ENCODE data around the gene GRM5. TPM values are rescaled to one million over a fixed set of nuclear protein-coding genes. Genes with fewer than 3 reads are reported as not detected.

Gene GRM5
- total RNA-seq, 1 experiment from 2014 or later = 0.03 TPM

DNA sequence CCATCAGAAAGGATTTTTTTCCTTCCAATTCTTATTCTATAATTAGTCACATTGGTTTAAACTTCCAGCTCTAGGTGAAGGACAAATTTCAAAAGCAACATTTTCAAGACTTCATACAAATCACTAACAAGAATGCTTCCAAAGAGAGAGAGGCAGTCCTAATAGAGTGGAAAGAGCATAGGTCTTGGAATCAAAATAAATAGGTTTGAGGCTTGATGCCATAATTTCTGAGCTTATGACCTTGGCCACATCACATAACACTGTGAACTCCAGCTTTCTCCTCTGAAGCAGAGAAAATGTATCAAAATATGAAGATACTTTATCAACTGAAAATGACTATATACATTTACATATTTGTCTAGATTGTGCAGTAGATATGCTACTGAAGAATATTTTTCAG is 246.8 kb downstream of the GRM5 start:
- in situ Hi-C loops (cut with HindIII; ENCODE audit: low pct_unique_long_range_greater_than_20kb, low sequenced_read_pairs) (no loop called here), intact Hi-C loops (cut with micrococcal nuclease; ENCODE audit: unreplicated experiment) (no loop called here)
- POLR2A ChIA-PET = no interaction called here
- Histone ChIP-seq H3K36me3 (ENCODE audit: control insufficient read depth, insufficient read depth, low read length) (no peaks in the 10 kb centered on the region), H3K27ac (ENCODE audit: low read length) (no peak overlapping the region), H3K9me3 (ENCODE audit: control insufficient read depth, insufficient read depth, low read depth, low read length) (peaks cover 11% of the 10 kb centered on the region; the same call in 1 of the 2 replicates), H3K4me1 (ENCODE audit: control insufficient read depth, insufficient read depth, low read length) (no peaks in the 10 kb centered on the region), H3K27me3 (ENCODE audit: control insufficient read depth, insufficient read depth, low read length) (no peaks in the 10 kb centered on the region), H3K4me3 (ENCODE audit: low read depth in 2 of 2, low read length in 2 of 2) (no peak overlapping the region)
- ATAC-seq (no peak), DNase-seq (ENCODE audit: low read depth, low spot score) (no peak)
- BruUV-seq (replicated peaks) = no TSS peak
- TF ChIP-seq POLR2AphosphoS5 (IDR thresholded peaks at IDR 0.05; ENCODE audit: low read depth, low read length) (no peak), SIN3A (IDR thresholded peaks at IDR 0.05; ENCODE audit: borderline replicate concordance, insufficient read depth, low read depth, low read length) (no peak), TCF7L2 (IDR thresholded peaks at IDR 0.05; ENCODE audit: low read depth, low read length) (no peak)
- TF ChIP-seq, protein P1, sequence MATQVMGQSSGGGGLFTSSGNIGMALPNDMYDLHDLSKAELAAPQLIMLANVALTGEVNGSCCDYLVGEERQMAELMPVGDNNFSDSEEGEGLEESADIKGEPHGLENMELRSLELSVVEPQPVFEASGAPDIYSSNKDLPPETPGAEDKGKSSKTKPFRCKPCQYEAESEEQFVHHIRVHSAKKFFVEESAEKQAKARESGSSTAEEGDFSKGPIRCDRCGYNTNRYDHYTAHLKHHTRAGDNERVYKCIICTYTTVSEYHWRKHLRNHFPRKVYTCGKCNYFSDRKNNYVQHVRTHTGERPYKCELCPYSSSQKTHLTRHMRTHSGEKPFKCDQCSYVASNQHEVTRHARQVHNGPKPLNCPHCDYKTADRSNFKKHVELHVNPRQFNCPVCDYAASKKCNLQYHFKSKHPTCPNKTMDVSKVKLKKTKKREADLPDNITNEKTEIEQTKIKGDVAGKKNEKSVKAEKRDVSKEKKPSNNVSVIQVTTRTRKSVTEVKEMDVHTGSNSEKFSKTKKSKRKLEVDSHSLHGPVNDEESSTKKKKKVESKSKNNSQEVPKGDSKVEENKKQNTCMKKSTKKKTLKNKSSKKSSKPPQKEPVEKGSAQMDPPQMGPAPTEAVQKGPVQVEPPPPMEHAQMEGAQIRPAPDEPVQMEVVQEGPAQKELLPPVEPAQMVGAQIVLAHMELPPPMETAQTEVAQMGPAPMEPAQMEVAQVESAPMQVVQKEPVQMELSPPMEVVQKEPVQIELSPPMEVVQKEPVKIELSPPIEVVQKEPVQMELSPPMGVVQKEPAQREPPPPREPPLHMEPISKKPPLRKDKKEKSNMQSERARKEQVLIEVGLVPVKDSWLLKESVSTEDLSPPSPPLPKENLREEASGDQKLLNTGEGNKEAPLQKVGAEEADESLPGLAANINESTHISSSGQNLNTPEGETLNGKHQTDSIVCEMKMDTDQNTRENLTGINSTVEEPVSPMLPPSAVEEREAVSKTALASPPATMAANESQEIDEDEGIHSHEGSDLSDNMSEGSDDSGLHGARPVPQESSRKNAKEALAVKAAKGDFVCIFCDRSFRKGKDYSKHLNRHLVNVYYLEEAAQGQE (IDR thresholded peaks at IDR 0.05; ENCODE audit: insufficient read depth in 1 of 2, low read depth in 2 of 2, low read length in 1 of 2) = no peak
- TF ChIP-seq, protein P2, sequence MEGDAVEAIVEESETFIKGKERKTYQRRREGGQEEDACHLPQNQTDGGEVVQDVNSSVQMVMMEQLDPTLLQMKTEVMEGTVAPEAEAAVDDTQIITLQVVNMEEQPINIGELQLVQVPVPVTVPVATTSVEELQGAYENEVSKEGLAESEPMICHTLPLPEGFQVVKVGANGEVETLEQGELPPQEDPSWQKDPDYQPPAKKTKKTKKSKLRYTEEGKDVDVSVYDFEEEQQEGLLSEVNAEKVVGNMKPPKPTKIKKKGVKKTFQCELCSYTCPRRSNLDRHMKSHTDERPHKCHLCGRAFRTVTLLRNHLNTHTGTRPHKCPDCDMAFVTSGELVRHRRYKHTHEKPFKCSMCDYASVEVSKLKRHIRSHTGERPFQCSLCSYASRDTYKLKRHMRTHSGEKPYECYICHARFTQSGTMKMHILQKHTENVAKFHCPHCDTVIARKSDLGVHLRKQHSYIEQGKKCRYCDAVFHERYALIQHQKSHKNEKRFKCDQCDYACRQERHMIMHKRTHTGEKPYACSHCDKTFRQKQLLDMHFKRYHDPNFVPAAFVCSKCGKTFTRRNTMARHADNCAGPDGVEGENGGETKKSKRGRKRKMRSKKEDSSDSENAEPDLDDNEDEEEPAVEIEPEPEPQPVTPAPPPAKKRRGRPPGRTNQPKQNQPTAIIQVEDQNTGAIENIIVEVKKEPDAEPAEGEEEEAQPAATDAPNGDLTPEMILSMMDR (IDR thresholded peaks at IDR 0.05) = no peak
- CTCF ChIA-PET = no interaction called here

DNA sequence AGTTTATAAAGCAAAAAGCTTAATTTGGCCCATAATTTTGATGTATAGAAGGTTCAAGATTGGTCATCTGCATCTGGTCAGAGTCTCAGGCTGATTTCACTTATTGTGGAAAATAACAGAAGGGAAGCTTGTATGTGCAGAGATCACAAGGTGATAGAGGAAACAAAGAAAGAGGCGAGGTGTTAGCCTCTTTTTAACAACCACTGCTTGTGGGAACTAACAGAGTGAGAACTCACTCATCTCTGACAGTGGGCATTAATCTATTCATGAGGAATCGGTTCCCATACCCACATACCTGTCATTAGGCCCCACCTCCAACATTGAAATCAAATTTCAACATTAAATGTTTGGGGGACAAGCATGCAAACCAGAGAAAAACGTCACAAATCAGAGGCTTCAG is 250.3 kb downstream of the GRM5 start:
- Histone ChIP-seq H3K27me3 (ENCODE audit: control insufficient read depth, insufficient read depth, low read length) (no peaks in the 10 kb centered on the region), H3K27ac (ENCODE audit: low read length) (no peak overlapping the region), H3K9me3 (ENCODE audit: control insufficient read depth, insufficient read depth, low read depth, low read length) (peaks cover 11% of the 10 kb centered on the region; the same call in 1 of the 2 replicates), H3K4me1 (ENCODE audit: control insufficient read depth, insufficient read depth, low read length) (no peaks in the 10 kb centered on the region), H3K4me3 (ENCODE audit: low read depth in 2 of 2, low read length in 2 of 2) (no peak overlapping the region), H3K36me3 (ENCODE audit: control insufficient read depth, insufficient read depth, low read length) (no peaks in the 10 kb centered on the region)
- TF ChIP-seq POLR2AphosphoS5 (IDR thresholded peaks at IDR 0.05; ENCODE audit: low read depth, low read length) (no peak), SIN3A (IDR thresholded peaks at IDR 0.05; ENCODE audit: borderline replicate concordance, insufficient read depth, low read depth, low read length) (no peak)
- TF ChIP-seq, protein P1 (IDR thresholded peaks at IDR 0.05; ENCODE audit: insufficient read depth in 1 of 2, low read depth in 2 of 2, low read length in 1 of 2) = no peak
- ChIA-PET CTCF (no interaction called here), POLR2A (no interaction called here)
- ATAC-seq (no peak), DNase-seq (ENCODE audit: low read depth, low spot score) (no peak)
- intact Hi-C loops (cut with micrococcal nuclease; ENCODE audit: unreplicated experiment) (no loop called here), in situ Hi-C loops (cut with HindIII; ENCODE audit: low pct_unique_long_range_greater_than_20kb, low sequenced_read_pairs) (no loop called here)
- no TSS peak for BruUV-seq (replicated peaks)

Data from Panc1 (cell line).